ENCODE measurements around the gene SMYD3.
"Not testable (repeated sequence)": the region's sequence is repeated elsewhere in the genome, so short reads cannot be mapped to it uniquely, and the experiment has no call there.

SMYD3 gene

GRCh38 chr1:246343937-246344336 lies 163.1 kb downstream of the SMYD3 start:
- DNase-seq, result no peak

- no peak for DNase-seq
Observed at GRCh38 chr1:246343251-246343650, 163.8 kb downstream of the SMYD3 start.

GRCh38 chr1:246338546-246338945 lies 168.5 kb downstream of the SMYD3 start:
- no peak for DNase-seq

GRCh38 chr1:246338098-246338497 lies 169.0 kb downstream of the SMYD3 start:
- DNase-seq, result no peak

- no peak for DNase-seq
Observed at GRCh38 chr1:246335151-246335550, 171.9 kb downstream of the SMYD3 start.

- no peak for DNase-seq
Observed at GRCh38 chr1:246333855-246334254, 173.2 kb downstream of the SMYD3 start.

GRCh38 chr1:246332078-246332477 lies 175.0 kb downstream of the SMYD3 start:
- DNase-seq, result no peak

GRCh38 chr1:246329900-246330299 lies 177.2 kb downstream of the SMYD3 start:
- no peak for DNase-seq

GRCh38 chr1:246329292-246329691 lies 177.8 kb downstream of the SMYD3 start:
- DNase-seq, result not testable (repeated sequence)

- no peak for DNase-seq
Observed at GRCh38 chr1:246324711-246325110, 182.4 kb downstream of the SMYD3 start.

- DNase-seq, result not testable (repeated sequence)
Observed at GRCh38 chr1:246324033-246324432, 183.0 kb downstream of the SMYD3 start.

- no peak for DNase-seq
Observed at GRCh38 chr1:246320286-246320685, 186.8 kb downstream of the SMYD3 start.

GRCh38 chr1:246319083-246319714 lies 187.9 kb downstream of the SMYD3 start:
- DNase-seq, result no peak

GRCh38 chr1:246318622-246319021 lies 188.5 kb downstream of the SMYD3 start:
- DNase-seq, result no peak

- no peak for DNase-seq
Observed at GRCh38 chr1:246318036-246318359, 189.1 kb downstream of the SMYD3 start.

- DNase-seq, result no peak
Observed at GRCh38 chr1:246317332-246318035, 189.6 kb downstream of the SMYD3 start.

GRCh38 chr1:246311461-246311860 lies 195.6 kb downstream of the SMYD3 start:
- no peak for DNase-seq

GRCh38 chr1:246309247-246309884 lies 197.7 kb downstream of the SMYD3 start:
- no peak for DNase-seq

GRCh38 chr1:246308533-246309075 lies 198.5 kb downstream of the SMYD3 start:
- no peak for DNase-seq

- DNase-seq, result no peak
Observed at GRCh38 chr1:246306415-246307037, 200.6 kb downstream of the SMYD3 start.

- DNase-seq, result no peak
Observed at GRCh38 chr1:246304484-246305259, 202.4 kb downstream of the SMYD3 start.

- no peak for DNase-seq
Observed at GRCh38 chr1:246302711-246303317, 204.3 kb downstream of the SMYD3 start.

Measured in midbrain (tissue), 1 donor.